PC-3 (cell line): Measurements from ENCODE around the gene SLC16A13. TPM values are rescaled to one million over a fixed set of nuclear protein-coding genes. Genes with fewer than 3 reads are reported as not detected.

ENCODE experiments used
- ATAC-seq: fragments of 200-7000 bp; cut with Tn5 transposase; 2 replicates; pipeline ENCODE4 v1.9.1; 2020; ENCODE audit warnings: mild to moderate bottlenecking, moderate library complexity
- BruUV-seq: library from RNA; stranded (reverse); fragments of 400-500 nt; replicated peaks from 2 replicates; lab custom pipeline; 2021; lab: Mats Ljungman, UMichigan
- CTCF ChIA-PET: fragments of 300-600 bp; sonication (Branson Sonifier 250); formaldehyde crosslinking; loops from one replicate; lab custom pipeline; 2022; ENCODE audit warnings: antibody characterized with exemption; lab: Charles Lee
- POLR2A ChIA-PET: fragments of 300-600 bp; sonication (Branson Sonifier 250); formaldehyde crosslinking; loops from one replicate; lab custom pipeline; 2022; ENCODE audit warnings: antibody characterized with exemption; ENCODE audit not compliant: unreplicated experiment; lab: Charles Lee
- DNase-seq: peaks from one replicate; pipeline ENCODE4 v3.0.0-alpha.2; 2015
- H2AFZ ChIP-seq: fragments of 300-600 bp; sonication (generic); 2 replicates; pipeline ENCODE4 v1.6.0; 2016; ENCODE audit warnings: antibody characterized with exemption, low read length
- H3F3A ChIP-seq: fragments of 300-600 bp; sonication (generic); one replicate; pipeline ENCODE4 v1.6.0; 2017; ENCODE audit warnings: antibody characterized with exemption, low read length, control low read depth, mild to moderate bottlenecking; ENCODE audit not compliant: unreplicated experiment
- H3K27ac ChIP-seq: fragments of 300-600 bp; sonication (generic); 2 replicates; pipeline ENCODE4 v1.5.1; 2016; ENCODE audit warnings: mild to moderate bottlenecking, low read length
- H3K27me3 ChIP-seq: fragments of 300-600 bp; sonication (generic); 2 replicates; pipeline ENCODE4 v1.6.1; 2016; ENCODE audit warnings: low read length, mixed read lengths
- H3K36me3 ChIP-seq: fragments of 300-600 bp; sonication (generic); 2 replicates; pipeline ENCODE4 v1.6.1; 2016; ENCODE audit warnings: low read depth, mixed run types, low read length, mixed read lengths
- H3K4me1 ChIP-seq: fragments of 300-600 bp; sonication (generic); 2 replicates; pipeline ENCODE4 v1.5.1; 2016; ENCODE audit warnings: low read length; ENCODE audit not compliant: insufficient read depth
- H3K4me2 ChIP-seq: fragments of 300-600 bp; sonication (generic); 2 replicates; pipeline ENCODE4 v1.6.0; 2016; ENCODE audit warnings: low read length
- H3K4me3 ChIP-seq: fragments of 300-600 bp; sonication (generic); 2 replicates; pipeline ENCODE4 v1.5.1; 2016; ENCODE audit warnings: mild to moderate bottlenecking, low read length, mixed read lengths
- H3K79me2 ChIP-seq: fragments of 300-600 bp; sonication (generic); 2 replicates; pipeline ENCODE4 v1.6.1; 2017; ENCODE audit warnings: low read length, mixed read lengths
- H3K9ac ChIP-seq: fragments of 300-600 bp; sonication (generic); 2 replicates; pipeline ENCODE4 v1.6.0; 2016; ENCODE audit warnings: mild to moderate bottlenecking, low read length
- H3K9me2 ChIP-seq: fragments of 300-600 bp; sonication (generic); replicated peaks from 2 replicates; pipeline ENCODE4 v1.6.1; 2016; ENCODE audit warnings: mixed run types, low read length, mixed read lengths
- H3K9me3 ChIP-seq: fragments of 300-600 bp; sonication (generic); 2 replicates; pipeline ENCODE4 v1.6.1; 2016; ENCODE audit warnings: low read length, mixed read lengths
- H4K20me1 ChIP-seq: fragments of 300-600 bp; sonication (generic); 2 replicates; pipeline ENCODE4 v1.6.1; 2016; ENCODE audit warnings: low read length, mixed read lengths
- CTCF ChIP-seq: fragments of 300-600 bp; sonication (generic); conservative IDR thresholded peaks from 2 replicates; pipeline ENCODE4 v1.5.1; 2017; ENCODE audit warnings: antibody characterized with exemption, low read depth, mild to moderate bottlenecking, low read length
- EZH2 ChIP-seq: fragments of 300-600 bp; sonication (generic); IDR thresholded peaks from one replicate; pipeline ENCODE4 v1.6.1; 2017; ENCODE audit warnings: antibody characterized with exemption, mild to moderate bottlenecking, low read length; ENCODE audit not compliant: unreplicated experiment
- EZH2phosphoT487 ChIP-seq: fragments of 300-600 bp; sonication (generic); IDR thresholded peaks from 2 replicates; pipeline ENCODE4 v1.6.1; 2018; ENCODE audit warnings: mild to moderate bottlenecking, antibody characterized with exemption, low read length, borderline replicate concordance
- intact Hi-C: fragments of 100-400 bp; cut with micrococcal nuclease; formaldehyde crosslinking; loops from 2 replicates; pipeline ENCODE4 v1.9.0; 2023
- total RNA-seq: library from RNA; depleted of rRNA; stranded (reverse); fragments of >200 nt; gene quantifications from 2 replicates; pipeline ENCODE4 v1.2.3, GENCODE V29; 2014

The SLC16A13 gene
- total RNA-seq, 1 experiment from 2014 or later, result 0.62 TPM

GRCh38 chr17:7026471-7027115 lies 9.2 kb upstream of the SLC16A13 start:
- Histone ChIP-seq H3K4me1 (peaks cover 3% of the 10 kb centered on the region; the same call in 1 of the 2 replicates), H3K27ac (no peak overlapping the region), H3K9ac (no peak overlapping the region), H3F3A (no peaks in the 10 kb centered on the region), H3K36me3 (no peaks in the 10 kb centered on the region), H4K20me1 (no peaks in the 10 kb centered on the region), H3K9me2 (no peaks in the 10 kb centered on the region), H3K79me2 (no peaks in the 10 kb centered on the region), H3K4me2 (no peak overlapping the region), H3K27me3 (no peaks in the 10 kb centered on the region), H3K9me3 (no peaks in the 10 kb centered on the region), H2AFZ (no peak overlapping the region), H3K4me3 (no peak overlapping the region)
- DNase-seq, result no peak
- no TSS peak for BruUV-seq
- ATAC-seq, result no peak
- TF ChIP-seq CTCF, result no peak
- ChIA-PET CTCF (no interaction called here), POLR2A (no interaction called here)
- intact Hi-C loops, result no loop called here

- H3K4me2 ChIP-seq, result no peak overlapping the region
- POLR2A ChIA-PET, result no interaction called here
- no TSS peak for BruUV-seq
Observed at GRCh38 chr17:7027335-7027734, 8.5 kb upstream of the SLC16A13 start.

GRCh38 chr17:7029096-7029495 lies 6.7 kb upstream of the SLC16A13 start:
- Histone ChIP-seq H4K20me1 (no peaks in the 10 kb centered on the region), H3F3A (no peaks in the 10 kb centered on the region), H3K79me2 (no peaks in the 10 kb centered on the region), H3K9me2 (no peaks in the 10 kb centered on the region), H3K4me2 (no peak overlapping the region), H3K4me3 (no peak overlapping the region), H3K9ac (no peak overlapping the region), H3K27me3 (no peaks in the 10 kb centered on the region), H3K4me1 (no peaks in the 10 kb centered on the region), H3K9me3 (no peaks in the 10 kb centered on the region), H2AFZ (no peak overlapping the region), H3K27ac (no peak overlapping the region), H3K36me3 (no peaks in the 10 kb centered on the region)
- no peak for ATAC-seq
- CTCF ChIA-PET, result no interaction called here
- POLR2A ChIA-PET, result no interaction called here
- no peak for DNase-seq
- TF ChIP-seq CTCF (no peak), EZH2 (no peak), EZH2phosphoT487 (no peak)
- no TSS peak for BruUV-seq
- intact Hi-C loops, result no loop called here

More at GRCh38 chr17:7027335-7027734, 8.5 kb upstream of the SLC16A13 start:
- TF ChIP-seq EZH2phosphoT487 (no peak), EZH2 (no peak), CTCF (no peak)
- H3K4me1 ChIP-seq, result no peaks in the 10 kb centered on the region
- H2AFZ ChIP-seq, result no peak overlapping the region
- ATAC-seq, result no peak
- no peak overlapping the region for H3K27ac ChIP-seq
- H3K4me3 ChIP-seq, result no peak overlapping the region
- H4K20me1 ChIP-seq, result no peaks in the 10 kb centered on the region
- intact Hi-C loops, result no loop called here
- no peaks in the 10 kb centered on the region for H3K9me3 ChIP-seq
- H3K9ac ChIP-seq, result no peak overlapping the region
- CTCF ChIA-PET, result no interaction called here
- no peaks in the 10 kb centered on the region for H3K79me2 ChIP-seq
- H3K27me3 ChIP-seq, result no peaks in the 10 kb centered on the region
- no peaks in the 10 kb centered on the region for H3K36me3 ChIP-seq
- DNase-seq, result no peak
- H3F3A ChIP-seq, result no peaks in the 10 kb centered on the region
- H3K9me2 ChIP-seq, result no peaks in the 10 kb centered on the region
